ENCODE measurements around the gene ABR.
"Not testable (repeated sequence)": the region's sequence is repeated elsewhere in the genome, so short reads cannot be mapped to it uniquely, and the experiment has no call there.

ABR gene

DNA sequence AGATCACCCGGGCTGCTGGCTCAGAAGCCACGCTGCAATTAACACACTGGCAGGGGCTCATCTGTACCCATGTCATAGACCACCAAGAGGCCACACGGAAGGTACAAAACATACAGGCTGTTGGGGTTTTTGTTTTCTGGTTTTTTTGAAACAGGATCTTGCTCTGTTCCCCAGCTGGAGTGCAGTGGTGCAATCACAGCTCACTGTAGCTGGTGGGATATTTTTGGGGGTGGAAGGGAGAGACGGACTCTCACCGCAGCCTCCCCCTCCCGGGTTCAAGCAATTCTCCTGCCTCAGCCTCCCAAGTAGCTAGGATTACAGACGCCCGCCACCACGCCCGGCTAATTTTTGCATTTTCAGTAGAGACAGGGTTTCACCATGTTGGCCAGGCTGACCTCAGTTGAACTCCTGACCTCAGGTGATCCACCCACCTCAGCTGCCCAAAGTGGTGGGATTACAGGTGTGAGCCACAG lies 19.5 kb upstream of the ABR start:
- not testable (repeated sequence) for DNase-seq

GRCh38 chr17:1197781-1198490 lies 18.2 kb upstream of the ABR start:
- no peak for DNase-seq

DNA sequence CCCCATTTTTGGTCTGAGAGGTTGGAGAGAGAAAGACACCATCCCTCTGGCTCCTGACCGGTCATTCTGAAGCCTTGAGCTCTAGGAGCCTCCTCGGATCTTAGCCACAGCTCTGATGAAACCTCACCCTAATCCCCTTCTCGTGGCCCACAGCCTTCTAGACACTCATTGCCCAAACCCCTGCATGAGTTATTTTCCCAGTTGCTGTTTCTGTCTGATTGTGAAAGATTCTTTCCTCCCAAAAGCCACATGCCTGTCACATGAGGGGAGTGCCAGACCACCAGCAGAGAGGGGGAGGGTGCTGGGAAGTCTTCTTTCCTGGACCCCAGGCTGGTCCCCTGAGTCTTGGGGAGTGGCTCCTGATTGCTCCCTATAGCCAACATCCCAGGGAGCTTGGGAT lies 17.6 kb upstream of the ABR start:
- no peak for DNase-seq

GRCh38 chr17:1196946-1197345 lies 17.2 kb upstream of the ABR start:
- DNase-seq, result no peak

- DNase-seq, result no peak
Observed at GRCh38 chr17:1192911-1193699, 13.3 kb upstream of the ABR start.

GRCh38 chr17:1190751-1191331 lies 11.1 kb upstream of the ABR start:
- no peak for DNase-seq

GRCh38 chr17:1188812-1189504 lies 9.2 kb upstream of the ABR start:
- DNase-seq, result no peak

DNA sequence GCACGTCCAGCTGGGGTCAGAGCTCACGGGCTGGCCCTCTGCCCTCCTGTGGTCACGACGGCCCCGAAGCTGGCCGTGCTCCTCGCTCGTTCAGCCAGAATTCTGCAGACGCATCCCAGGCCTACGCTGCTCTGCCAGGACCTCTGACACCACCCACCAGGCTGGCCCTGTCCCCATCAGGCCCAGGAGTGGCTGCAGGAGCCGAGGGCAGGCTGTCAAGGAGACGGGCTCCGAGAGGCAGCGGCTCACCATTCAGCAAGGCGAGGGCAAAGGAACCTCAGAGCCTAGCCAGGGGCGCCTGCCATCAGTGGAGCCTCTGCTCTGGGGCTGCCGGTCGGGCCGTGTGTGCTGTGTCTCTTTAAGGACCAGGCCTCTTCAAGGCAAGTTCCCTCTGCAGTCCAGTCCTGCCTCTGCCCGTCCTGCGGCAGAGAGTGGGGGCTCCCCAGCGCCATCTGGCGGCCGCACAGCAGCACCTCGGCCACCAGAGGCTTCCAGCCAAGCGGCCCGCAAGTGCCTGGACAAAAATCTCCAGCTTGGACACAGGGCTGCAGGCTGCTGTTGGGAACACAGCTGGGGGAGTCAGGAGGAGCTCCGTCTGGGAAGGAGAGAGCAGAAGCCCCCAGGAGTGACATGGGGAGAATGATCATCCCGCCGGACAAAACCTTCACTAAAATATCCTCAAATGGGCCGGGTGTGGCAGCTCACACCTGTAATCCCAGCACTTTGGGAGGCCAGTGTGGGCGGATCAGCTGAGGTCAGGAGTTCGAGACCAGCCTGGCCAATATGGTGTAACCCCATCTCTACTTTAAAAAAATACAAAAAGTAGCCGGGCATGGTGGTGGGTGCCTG lies 7.4 kb upstream of the ABR start:
- DNase-seq, result no peak

- no peak for DNase-seq
Observed at GRCh38 chr17:1186214-1186820, 6.5 kb upstream of the ABR start.

DNA sequence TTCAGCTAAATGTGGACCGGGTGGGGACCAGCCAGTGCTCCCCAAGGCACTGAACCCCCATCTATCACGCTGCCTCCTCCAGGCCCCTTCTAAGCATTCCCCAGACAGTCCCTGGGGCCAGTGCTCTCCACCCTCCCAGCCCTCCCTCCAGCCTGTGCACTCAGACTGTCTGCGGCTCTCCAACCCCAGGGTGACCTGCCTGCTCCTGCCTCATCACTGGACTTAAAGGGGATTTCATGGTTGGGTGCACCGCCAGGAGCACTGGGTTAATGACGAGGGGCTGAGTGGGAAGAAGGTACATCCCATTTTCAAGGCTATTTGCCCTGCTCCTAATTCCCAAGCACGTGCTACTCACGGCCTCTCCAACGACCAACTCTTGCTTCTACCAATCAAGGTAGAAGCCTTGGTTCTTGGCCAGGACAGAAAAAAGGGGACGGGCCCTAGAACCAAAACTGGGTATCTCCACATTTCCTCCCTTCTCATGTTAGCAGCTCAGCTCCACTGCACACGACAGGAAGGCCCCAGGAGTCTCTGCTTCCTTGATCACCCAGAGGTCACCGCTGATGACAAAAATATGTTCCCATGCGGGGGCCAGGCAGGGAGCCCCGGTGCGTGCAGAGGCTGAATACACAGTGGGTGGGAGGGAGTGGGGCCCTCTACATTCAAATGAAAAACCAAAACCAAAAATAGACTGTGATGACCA lies 3.5 kb upstream of the ABR start:
- DNase-seq, result no peak

- no peak for DNase-seq
Observed at GRCh38 chr17:1182811-1183170, 3.0 kb upstream of the ABR start.

DNA sequence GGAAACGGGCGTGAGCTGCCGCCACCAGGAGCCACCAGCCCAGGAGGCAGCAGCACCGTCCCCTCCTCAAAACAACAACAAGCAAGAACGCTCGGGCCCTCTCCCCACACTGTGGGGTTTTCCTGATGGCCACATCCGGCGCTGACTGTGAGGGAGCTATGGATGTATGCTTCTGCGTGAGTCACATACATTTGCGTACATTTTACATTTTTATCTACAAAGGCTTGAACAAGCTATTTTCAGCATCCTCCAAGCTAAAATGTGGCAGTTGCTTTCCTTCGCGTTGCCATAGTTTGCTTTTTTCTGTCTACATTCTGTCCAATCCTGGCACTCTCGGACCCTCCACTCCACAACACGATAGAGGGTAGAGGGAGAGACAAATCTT lies 2.0 kb upstream of the ABR start:
- DNase-seq, result no peak

DNA sequence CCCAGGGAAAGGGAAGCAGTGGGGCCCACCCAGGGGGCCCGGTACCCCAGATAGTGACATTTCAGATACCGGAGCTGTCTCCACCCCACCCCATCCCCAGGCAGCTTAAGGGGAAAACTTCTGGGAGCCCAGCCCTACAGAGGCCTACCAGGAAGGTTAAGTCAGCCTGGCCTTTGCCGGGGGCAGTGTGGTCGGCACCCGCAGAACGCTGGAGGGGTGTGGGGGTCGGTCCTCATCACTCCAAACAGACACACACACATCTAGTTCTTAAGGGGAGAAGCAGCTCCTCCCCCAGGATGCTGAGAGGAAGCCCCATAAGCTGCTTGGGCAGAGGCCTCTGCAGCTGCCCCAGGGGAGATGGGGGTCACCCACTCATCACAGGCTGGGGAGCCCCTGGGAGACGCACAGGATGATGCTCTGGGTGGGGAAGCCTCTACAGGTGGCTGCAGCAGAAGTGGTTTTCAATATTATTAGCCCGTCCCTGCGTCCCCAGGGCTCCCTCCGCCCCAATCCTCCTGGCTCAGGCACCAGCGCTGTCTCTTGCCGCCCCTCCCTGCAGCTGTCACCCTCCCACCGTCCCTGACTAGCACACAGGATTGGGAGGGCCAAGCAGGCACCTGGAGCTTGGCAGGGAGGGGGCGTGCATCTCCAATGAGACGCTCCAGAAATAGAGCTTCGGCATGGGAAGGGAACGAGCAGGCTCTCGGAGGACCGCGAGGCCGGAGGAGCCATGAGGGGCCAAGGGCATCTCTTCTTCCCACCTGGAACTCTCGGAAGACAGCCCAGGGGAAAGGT lies 1.4 kb upstream of the ABR start:
- no peak for DNase-seq

DNA sequence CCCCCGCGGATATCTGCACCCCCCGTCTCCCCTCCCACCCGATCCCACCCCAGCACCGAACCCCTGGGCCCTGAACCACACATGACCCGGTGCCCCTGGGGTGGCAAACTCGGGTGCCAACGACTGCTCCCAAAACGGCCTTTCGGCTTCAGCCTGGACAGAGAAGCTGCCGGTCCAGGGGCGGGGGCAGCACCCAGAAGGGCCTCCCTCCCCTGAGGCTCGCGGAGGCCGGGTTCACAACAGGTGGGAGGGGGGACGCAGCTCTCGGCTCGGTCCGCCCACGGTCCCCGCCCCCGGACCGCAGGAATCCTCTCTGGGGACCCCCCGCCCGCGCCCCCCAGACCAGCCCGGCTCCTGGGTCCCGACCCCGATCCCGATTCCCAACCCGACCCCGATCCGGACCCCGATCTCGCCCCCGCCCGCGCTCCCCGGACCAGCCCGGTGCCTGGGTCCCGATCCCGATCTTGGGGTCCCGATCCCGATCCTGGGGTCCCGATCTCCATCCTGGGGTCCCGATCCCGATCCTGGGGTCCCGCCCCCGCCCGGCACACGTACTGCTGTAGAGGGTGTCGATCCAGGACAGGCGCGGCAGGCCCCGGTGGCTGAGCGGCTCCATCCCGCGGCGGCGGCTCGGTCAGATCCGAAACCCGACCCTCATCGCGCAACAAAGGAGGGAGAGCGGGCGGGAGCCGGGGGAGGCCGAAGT lies 516 bp downstream of the ABR start:
- DNase-seq, result no peak

DNA sequence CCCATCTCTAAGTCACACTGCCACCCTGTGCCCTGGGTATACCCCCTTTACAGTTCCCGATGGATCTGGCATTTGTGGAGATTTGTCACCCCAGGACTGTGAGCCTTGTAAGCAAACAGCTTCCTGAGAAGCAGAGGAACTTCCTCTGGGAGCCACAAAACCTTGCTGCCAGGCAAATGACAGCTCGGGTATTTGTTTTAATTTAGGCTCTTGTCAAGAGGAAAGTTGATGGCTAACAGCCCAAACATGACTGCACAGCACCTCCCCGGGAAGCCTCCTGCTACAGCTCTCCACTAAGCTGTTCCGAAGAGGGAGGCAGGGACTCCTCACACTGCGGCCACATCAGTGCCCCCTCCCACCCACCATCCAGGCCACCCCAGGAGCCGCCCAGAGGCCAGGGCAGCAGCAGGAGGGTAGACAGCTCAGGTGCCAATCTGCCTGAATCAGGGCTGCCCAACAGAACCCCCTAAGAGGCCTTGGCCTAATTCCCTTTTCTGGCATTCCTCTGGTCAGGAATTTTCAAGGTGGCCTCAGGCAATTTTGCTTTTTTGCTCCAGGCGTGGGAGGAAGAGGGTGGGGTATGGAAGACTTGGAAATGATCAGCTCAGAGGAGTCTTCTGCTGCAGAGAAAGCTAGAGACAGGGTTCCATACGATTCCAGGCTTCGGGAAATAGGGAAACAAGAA lies 2.6 kb downstream of the ABR start:
- DNase-seq, result no peak

- no peak for DNase-seq
Observed at GRCh38 chr17:1174263-1174880, 5.4 kb downstream of the ABR start.

- DNase-seq, result no peak
Observed at GRCh38 chr17:1173432-1174262, 6.1 kb downstream of the ABR start.

- DNase-seq, result no peak
Observed at GRCh38 chr17:1171953-1172352, 7.8 kb downstream of the ABR start.
